ENCODE measurements around the gene NEURL1. TPM values are rescaled to one million over a fixed set of nuclear protein-coding genes. Genes with fewer than 3 reads are reported as not detected.

NEURL1 gene
- total and polyA plus RNA-seq, 4 donors, result 0.14 to 2.0 (median 0.74) TPM

DNA sequence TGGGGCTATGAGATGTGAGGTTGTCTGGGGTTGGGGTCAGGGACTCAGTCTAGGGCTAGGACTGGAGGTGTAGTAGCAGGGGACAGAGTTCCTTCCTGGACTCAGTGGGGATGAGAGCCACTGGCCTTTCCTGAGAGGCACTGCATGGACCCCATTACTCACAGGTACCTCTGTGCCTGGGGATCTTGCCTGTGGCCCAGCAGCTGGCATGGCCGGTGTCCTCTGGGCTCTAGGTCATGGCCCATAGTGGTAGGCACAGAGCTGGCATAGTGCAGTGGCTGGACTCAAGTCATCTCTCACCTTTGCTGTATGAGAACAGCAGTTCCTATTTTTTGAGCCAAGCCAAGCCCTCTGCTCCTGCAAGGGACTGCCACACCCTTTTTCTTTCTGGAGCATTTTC lies 51.9 kb downstream of the NEURL1 start:
- no peaks in the 10 kb centered on the region for H3K27me3 ChIP-seq (ENCODE audit: control insufficient read depth in 3 of 3, insufficient read depth in 3 of 3, low read length in 2 of 3)

DNA sequence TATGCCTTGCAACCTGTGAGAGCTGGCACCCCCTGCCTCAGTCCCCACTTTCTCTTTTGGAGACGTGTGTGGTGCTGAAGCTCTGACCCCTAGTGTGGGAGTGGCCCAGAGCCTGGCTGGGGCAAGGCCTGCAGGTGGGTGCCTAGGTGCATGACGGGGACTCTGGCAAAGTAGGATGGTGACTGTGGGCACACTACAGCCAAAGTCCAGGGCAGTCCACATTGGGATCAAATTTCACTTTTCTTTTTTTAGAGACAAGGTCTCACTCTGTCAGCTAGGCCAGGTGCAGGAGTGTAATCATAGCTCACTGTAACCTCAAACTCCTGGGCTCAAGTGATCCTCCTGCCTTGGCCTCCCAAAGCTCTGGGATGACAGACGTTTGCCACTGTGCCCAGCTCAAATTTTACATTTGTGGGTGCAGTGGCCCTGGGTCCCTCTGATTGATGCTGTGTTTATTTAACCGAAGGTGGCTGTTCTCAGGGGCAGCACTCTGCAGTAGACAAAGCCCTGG lies 52.3 kb downstream of the NEURL1 start:
- Histone ChIP-seq H3K27me3 (ENCODE audit: control insufficient read depth in 3 of 3, insufficient read depth in 3 of 3, low read length in 2 of 3) (no peaks in the 10 kb centered on the region), H3K4me3 (no peak overlapping the region), H3K27ac (ENCODE audit: low read depth in 1 of 2, low read length in 1 of 2) (no peak overlapping the region), H3K36me3 (ENCODE audit: control insufficient read depth in 4 of 4, insufficient read depth in 4 of 4, low read length in 4 of 4) (no peaks in the 10 kb centered on the region), H3K4me1 (ENCODE audit: control insufficient read depth in 5 of 5, insufficient read depth in 5 of 5, low read length in 5 of 5) (peaks cover 0 to 19% (median 2%) of the 10 kb centered on the region in 5 donors), H3K9ac (ENCODE audit: insufficient read depth in 1 of 2, low read length in 2 of 2) (no peak overlapping the region), H3K9me3 (ENCODE audit: control insufficient read depth in 4 of 4, insufficient read depth in 3 of 4, low read length in 3 of 4) (peaks cover 0 to 3% (median 0%) of the 10 kb centered on the region in 4 donors)
- no peak for ATAC-seq (ENCODE audit: insufficient read depth, low FRiP score)
- WGBS, 2 donors, result 90 to 91% methylated on average over 4 of the region's 4 CpGs
- no peak for DNase-seq
- TF ChIP-seq, protein P1, sequence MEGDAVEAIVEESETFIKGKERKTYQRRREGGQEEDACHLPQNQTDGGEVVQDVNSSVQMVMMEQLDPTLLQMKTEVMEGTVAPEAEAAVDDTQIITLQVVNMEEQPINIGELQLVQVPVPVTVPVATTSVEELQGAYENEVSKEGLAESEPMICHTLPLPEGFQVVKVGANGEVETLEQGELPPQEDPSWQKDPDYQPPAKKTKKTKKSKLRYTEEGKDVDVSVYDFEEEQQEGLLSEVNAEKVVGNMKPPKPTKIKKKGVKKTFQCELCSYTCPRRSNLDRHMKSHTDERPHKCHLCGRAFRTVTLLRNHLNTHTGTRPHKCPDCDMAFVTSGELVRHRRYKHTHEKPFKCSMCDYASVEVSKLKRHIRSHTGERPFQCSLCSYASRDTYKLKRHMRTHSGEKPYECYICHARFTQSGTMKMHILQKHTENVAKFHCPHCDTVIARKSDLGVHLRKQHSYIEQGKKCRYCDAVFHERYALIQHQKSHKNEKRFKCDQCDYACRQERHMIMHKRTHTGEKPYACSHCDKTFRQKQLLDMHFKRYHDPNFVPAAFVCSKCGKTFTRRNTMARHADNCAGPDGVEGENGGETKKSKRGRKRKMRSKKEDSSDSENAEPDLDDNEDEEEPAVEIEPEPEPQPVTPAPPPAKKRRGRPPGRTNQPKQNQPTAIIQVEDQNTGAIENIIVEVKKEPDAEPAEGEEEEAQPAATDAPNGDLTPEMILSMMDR (IDR thresholded peaks at IDR 0.05; ENCODE audit: control extremely low read depth, extremely low read depth), result no peak

More for the DNA sequence above, 51.9 kb downstream of the NEURL1 start:
- ATAC-seq (ENCODE audit: insufficient read depth, low FRiP score) (no peak), DNase-seq (no peak)
- Histone ChIP-seq H3K36me3 (ENCODE audit: control insufficient read depth in 4 of 4, insufficient read depth in 4 of 4, low read length in 4 of 4) (no peaks in the 10 kb centered on the region), H3K9ac (ENCODE audit: insufficient read depth in 1 of 2, low read length in 2 of 2) (no peak overlapping the region), H3K4me3 (no peak overlapping the region), H3K9me3 (ENCODE audit: control insufficient read depth in 4 of 4, insufficient read depth in 3 of 4, low read length in 3 of 4) (peaks cover 0 to 3% (median 0%) of the 10 kb centered on the region in 4 donors), H3K27ac (ENCODE audit: low read depth in 1 of 2, low read length in 1 of 2) (no peak overlapping the region), H3K4me1 (ENCODE audit: control insufficient read depth in 5 of 5, insufficient read depth in 5 of 5, low read length in 5 of 5) (peaks cover 0 to 19% (median 2%) of the 10 kb centered on the region in 5 donors)
- WGBS, 2 donors, result 93 to 98% methylated on average over 1 of the region's 1 CpG
- TF ChIP-seq, protein P1 (IDR thresholded peaks at IDR 0.05; ENCODE audit: control extremely low read depth, extremely low read depth), result no peak

DNA sequence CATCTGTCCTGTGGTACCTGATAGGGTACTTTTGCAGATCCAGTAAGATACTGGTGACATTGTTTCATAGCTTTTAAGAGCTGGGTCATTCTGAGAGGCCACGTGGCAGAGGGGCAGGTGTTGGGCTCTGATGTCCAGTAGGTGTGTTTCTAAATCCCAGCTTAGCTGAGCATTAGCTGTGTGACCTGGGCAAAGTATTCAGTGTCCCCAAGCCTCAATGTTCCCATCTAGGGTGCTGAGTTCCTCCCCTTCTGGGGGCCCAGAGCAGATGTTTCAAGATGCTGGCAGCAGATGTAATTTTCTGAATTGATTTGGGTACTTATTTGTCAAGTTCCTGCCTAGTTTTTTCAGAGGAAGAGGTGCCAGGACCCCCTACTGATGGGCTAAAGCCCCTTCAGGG lies 52.9 kb downstream of the NEURL1 start:
- Histone ChIP-seq H3K27ac (ENCODE audit: low read depth in 1 of 2, low read length in 1 of 2) (no peak overlapping the region), H3K4me3 (no peak overlapping the region), H3K9ac (ENCODE audit: insufficient read depth in 1 of 2, low read length in 2 of 2) (no peak overlapping the region), H3K27me3 (ENCODE audit: control insufficient read depth in 3 of 3, insufficient read depth in 3 of 3, low read length in 2 of 3) (no peaks in the 10 kb centered on the region), H3K36me3 (ENCODE audit: control insufficient read depth in 4 of 4, insufficient read depth in 4 of 4, low read length in 4 of 4) (no peaks in the 10 kb centered on the region), H3K4me1 (ENCODE audit: control insufficient read depth in 5 of 5, insufficient read depth in 5 of 5, low read length in 5 of 5) (peaks cover 0 to 19% (median 2%) of the 10 kb centered on the region in 5 donors), H3K9me3 (ENCODE audit: control insufficient read depth in 4 of 4, insufficient read depth in 3 of 4, low read length in 3 of 4) (peaks cover 0 to 3% (median 0%) of the 10 kb centered on the region in 4 donors)
- DNase-seq (no peak), ATAC-seq (ENCODE audit: insufficient read depth, low FRiP score) (no peak)
- TF ChIP-seq, protein P1 (IDR thresholded peaks at IDR 0.05; ENCODE audit: control extremely low read depth, extremely low read depth), result no peak
- 81 to 87% methylated on average over 1 of the region's 1 CpG for WGBS, 2 donors
